Left lung (tissue), 10 donors: Measurements from ENCODE around the gene RNF5. TPM values are rescaled to one million over a fixed set of nuclear protein-coding genes. Genes with fewer than 3 reads are reported as not detected.
"Not testable (repeated sequence)": the region's sequence is repeated elsewhere in the genome, so short reads cannot be mapped to it uniquely, and the experiment has no call there.

Experiments used
- ATAC-seq: fragments of 200-7000 bp; cut with Tn5 transposase; one replicate; pipeline ENCODE4 v1.9.1; 2020; ENCODE audit warnings: moderate library complexity
- DNase-seq, 4 donors: peaks; one replicate each; pipeline ENCODE4 v3.0.0-alpha.2; 2013 to 2020
- H3K27ac ChIP-seq, 2 donors: fragments of 200-600 bp; sonication (generic) in 1 of 2; one replicate each; pipeline versions ENCODE4 v1.5.0 to v1.8.0; 2020 to 2021
- H3K27me3 ChIP-seq, 2 donors: fragments of 200-600 bp; sonication (generic) in 1 of 2; one replicate each; pipeline versions ENCODE4 v1.5.0 to v1.8.0; 2020 to 2021
- H3K36me3 ChIP-seq, 2 donors: fragments of 200-600 bp; sonication (generic) in 1 of 2; one replicate each; pipeline versions ENCODE4 v1.5.0 to v1.8.0; 2020 to 2021
- H3K4me1 ChIP-seq, 2 donors: fragments of 200-600 bp; one replicate each; pipeline ENCODE4 v1.8.0; 2021
- H3K4me3 ChIP-seq, 2 donors: fragments of 200-600 bp; sonication (generic) in 1 of 2; one replicate each; pipeline versions ENCODE4 v1.5.0 to v1.8.0; 2020 to 2021; ENCODE audit warnings: mild to moderate bottlenecking in 1 of 2
- H3K9me3 ChIP-seq, 2 donors: fragments of 200-600 bp; sonication (generic) in 1 of 2; one replicate each; pipeline versions ENCODE4 v1.5.0 to v1.8.0; 2020 to 2021
- intact Hi-C, 2 donors: fragments of 100-400 bp; cut with DNase I; formaldehyde crosslinking; loops; one replicate each; pipeline versions ENCODE4 v1.11.2 to v1.14.2; 2022
- polyA plus RNA-seq, 6 donors: library from polyadenylated mRNA; unstranded; fragments of 120-200 nt; gene quantifications; one replicate each; pipeline ENCODE4 v1.2.1, GENCODE V29; 2013; ENCODE audit not compliant: insufficient read length in 6 of 6
- total RNA-seq, 2 donors: library from RNA; stranded (reverse); fragmentation: NEBNext Ultra II Directional; extraction: Animal tissue kit (Norgen Biotek cat#: 25700); gene quantifications; one replicate each; pipeline ENCODE4 v1.2.1, GENCODE V29; 2021
- TF ChIP-seq, protein P1 (sequence below), 2 donors: fragments of 200-600 bp; sonication (generic) in 1 of 2; IDR thresholded peaks; one replicate each; pipeline versions ENCODE4 v1.5.0 to v1.8.0; 2021; ENCODE audit warnings: antibody characterized with exemption in 2 of 2
- donor health status: DM: no; HTN: yes; CAD: no.
- donor health status: DM: no; HTN: no; CAD: no.

Gene RNF5
- total and polyA plus RNA-seq, 8 donors = 43.9 to 81.5 (median 68.2) TPM

- ATAC-seq (no peak), DNase-seq (no peak)
- no peak overlapping the region for H3K4me3 ChIP-seq
- TF ChIP-seq, protein P1, sequence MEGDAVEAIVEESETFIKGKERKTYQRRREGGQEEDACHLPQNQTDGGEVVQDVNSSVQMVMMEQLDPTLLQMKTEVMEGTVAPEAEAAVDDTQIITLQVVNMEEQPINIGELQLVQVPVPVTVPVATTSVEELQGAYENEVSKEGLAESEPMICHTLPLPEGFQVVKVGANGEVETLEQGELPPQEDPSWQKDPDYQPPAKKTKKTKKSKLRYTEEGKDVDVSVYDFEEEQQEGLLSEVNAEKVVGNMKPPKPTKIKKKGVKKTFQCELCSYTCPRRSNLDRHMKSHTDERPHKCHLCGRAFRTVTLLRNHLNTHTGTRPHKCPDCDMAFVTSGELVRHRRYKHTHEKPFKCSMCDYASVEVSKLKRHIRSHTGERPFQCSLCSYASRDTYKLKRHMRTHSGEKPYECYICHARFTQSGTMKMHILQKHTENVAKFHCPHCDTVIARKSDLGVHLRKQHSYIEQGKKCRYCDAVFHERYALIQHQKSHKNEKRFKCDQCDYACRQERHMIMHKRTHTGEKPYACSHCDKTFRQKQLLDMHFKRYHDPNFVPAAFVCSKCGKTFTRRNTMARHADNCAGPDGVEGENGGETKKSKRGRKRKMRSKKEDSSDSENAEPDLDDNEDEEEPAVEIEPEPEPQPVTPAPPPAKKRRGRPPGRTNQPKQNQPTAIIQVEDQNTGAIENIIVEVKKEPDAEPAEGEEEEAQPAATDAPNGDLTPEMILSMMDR (IDR thresholded peaks at IDR 0.05) = no peak
- H3K36me3 ChIP-seq = no peaks in the 10 kb centered on the region
- intact Hi-C loops = no loop called here
- H3K9me3 ChIP-seq = no peaks in the 10 kb centered on the region
- no peak overlapping the region for H3K27ac ChIP-seq
- H3K27me3 ChIP-seq = peaks cover 0 to 36% of the 10 kb centered on the region in 2 donors
- H3K4me1 ChIP-seq = no peaks in the 10 kb centered on the region
These were observed 37.7 kb upstream of the RNF5 start for GRCh38 chr6:32140420-32141046.

- H3K4me3 ChIP-seq, intact Hi-C loops, DNase-seq, H3K4me1 ChIP-seq, H3K9me3 ChIP-seq, H3K36me3 ChIP-seq, ATAC-seq, H3K27ac ChIP-seq: not testable (repeated sequence)
- peaks cover 8 to 55% of the 10 kb centered on the region in 2 donors for H3K27me3 ChIP-seq
These were observed 34.0 kb upstream of the RNF5 start for GRCh38 chr6:32144238-32144637.

- Histone ChIP-seq H3K27ac (no peak overlapping the region), H3K4me1 (peaks cover 0 to 10% of the 10 kb centered on the region in 2 donors), H3K9me3 (no peaks in the 10 kb centered on the region), H3K36me3 (no peaks in the 10 kb centered on the region), H3K27me3 (peaks cover 28 to 65% of the 10 kb centered on the region in 2 donors), H3K4me3 (no peak overlapping the region)
- TF ChIP-seq, protein P1 (IDR thresholded peaks at IDR 0.05) = no peak
- intact Hi-C loops = no loop called here
- DNase-seq (no peak), ATAC-seq (peak; percentile 23)
These were observed 31.9 kb upstream of the RNF5 start for GRCh38 chr6:32146287-32146686.

DNA sequence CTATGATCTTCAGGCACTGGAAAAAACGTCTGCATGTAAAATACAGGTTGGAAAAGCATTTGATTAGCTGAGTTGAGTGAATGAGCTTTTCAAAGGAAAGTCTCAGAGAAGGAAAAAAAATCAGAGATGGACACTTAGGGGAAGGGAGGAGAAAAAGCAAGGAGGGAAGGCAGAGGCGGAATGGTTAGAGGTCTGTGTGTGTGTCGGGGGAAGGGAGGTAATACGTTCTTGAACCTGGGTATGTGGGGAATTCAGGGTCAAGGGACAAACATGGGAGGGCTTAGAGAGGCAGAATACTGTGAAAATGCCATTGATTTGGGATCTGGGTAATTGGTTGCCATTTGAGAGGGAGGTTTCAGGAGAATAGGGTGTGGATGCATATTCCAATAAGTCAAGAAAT, 31.5 kb upstream of the RNF5 start:
- TF ChIP-seq, protein P1 (IDR thresholded peaks at IDR 0.05) = no peak
- intact Hi-C loops = no loop called here
- H3K36me3 ChIP-seq = no peaks in the 10 kb centered on the region
- H3K27ac ChIP-seq = no peak overlapping the region
- H3K9me3 ChIP-seq = no peaks in the 10 kb centered on the region
- H3K27me3 ChIP-seq = peaks cover 28 to 69% of the 10 kb centered on the region in 2 donors
- no peak for DNase-seq
- peaks cover 0 to 10% of the 10 kb centered on the region in 2 donors for H3K4me1 ChIP-seq
- no peak for ATAC-seq
- H3K4me3 ChIP-seq = no peak overlapping the region

GRCh38 chr6:32147401-32148132, 30.6 kb upstream of the RNF5 start:
- TF ChIP-seq, protein P1 (IDR thresholded peaks at IDR 0.05) = no peak
- Histone ChIP-seq H3K9me3 (no peaks in the 10 kb centered on the region), H3K27ac (no peak overlapping the region), H3K36me3 (no peaks in the 10 kb centered on the region), H3K4me3 (no peak overlapping the region), H3K4me1 (peaks cover 0 to 17% of the 10 kb centered on the region in 2 donors), H3K27me3 (peaks cover 28 to 74% of the 10 kb centered on the region in 2 donors)
- no peak for ATAC-seq
- no peak for DNase-seq
- intact Hi-C loops = no loop called here
